SKM-1 (cell line): ENCODE results near the gene PUS10.
"Not testable (repeated sequence)": the region's sequence is repeated elsewhere in the genome, so short reads cannot be mapped to it uniquely, and the experiment has no call there.

Experiments used
- DNase-seq: peaks from one replicate; lab custom pipeline; 2025; ENCODE audit not compliant: unreplicated experiment; lab: John Stamatoyannopoulos, UW

Gene PUS10, protein sequence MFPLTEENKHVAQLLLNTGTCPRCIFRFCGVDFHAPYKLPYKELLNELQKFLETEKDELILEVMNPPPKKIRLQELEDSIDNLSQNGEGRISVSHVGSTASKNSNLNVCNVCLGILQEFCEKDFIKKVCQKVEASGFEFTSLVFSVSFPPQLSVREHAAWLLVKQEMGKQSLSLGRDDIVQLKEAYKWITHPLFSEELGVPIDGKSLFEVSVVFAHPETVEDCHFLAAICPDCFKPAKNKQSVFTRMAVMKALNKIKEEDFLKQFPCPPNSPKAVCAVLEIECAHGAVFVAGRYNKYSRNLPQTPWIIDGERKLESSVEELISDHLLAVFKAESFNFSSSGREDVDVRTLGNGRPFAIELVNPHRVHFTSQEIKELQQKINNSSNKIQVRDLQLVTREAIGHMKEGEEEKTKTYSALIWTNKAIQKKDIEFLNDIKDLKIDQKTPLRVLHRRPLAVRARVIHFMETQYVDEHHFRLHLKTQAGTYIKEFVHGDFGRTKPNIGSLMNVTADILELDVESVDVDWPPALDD

DNA sequence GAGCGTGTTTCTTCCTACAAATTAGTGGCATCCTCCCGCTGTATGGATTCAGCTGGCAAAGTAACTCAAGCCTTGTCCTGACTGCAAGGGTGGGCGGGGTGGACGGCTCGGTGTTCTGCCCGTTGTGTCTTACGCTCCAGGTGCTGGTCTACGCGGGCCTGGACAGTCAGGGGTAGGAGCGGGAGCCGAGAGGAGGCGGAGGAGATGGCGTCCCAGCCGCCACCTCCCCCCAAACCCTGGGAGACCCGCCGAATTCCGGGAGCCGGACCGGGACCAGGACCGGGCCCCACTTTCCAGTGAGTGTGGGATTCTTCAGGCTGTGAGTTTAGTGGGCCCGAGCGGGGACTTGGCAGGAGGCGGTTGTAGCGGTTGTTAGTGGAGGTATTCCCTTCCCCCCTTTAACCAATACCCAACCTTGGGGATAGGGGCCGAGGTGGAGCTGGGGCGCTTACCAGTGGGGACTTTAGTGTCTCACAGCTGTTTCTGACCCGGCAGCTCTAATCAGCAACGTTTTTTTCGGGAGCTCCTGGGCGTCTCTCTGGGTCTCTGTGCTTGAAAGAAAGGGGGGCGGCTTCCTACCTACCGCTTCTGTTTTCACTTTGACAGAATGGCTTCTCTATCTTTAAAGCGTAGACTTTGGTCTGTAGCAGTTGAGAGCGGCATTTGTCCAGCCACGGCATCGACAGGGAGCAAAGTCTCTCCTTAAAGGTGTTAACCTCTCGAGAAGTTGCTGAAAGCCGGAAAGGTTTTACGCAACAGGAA lies at the start of gene PUS10, which contains the start of gene PEX13:
PUS10 (minus strand) TSS at position 700 of the 762 bp plus-strand sequence. CDS start 6,365 bp downstream, outside the sequence.
PEX13 (plus strand) TSS at position 165 of the 762 bp plus-strand sequence; CDS start at position 205, 40 bp downstream.
- DNase-seq = peak; percentile 29

DNA sequence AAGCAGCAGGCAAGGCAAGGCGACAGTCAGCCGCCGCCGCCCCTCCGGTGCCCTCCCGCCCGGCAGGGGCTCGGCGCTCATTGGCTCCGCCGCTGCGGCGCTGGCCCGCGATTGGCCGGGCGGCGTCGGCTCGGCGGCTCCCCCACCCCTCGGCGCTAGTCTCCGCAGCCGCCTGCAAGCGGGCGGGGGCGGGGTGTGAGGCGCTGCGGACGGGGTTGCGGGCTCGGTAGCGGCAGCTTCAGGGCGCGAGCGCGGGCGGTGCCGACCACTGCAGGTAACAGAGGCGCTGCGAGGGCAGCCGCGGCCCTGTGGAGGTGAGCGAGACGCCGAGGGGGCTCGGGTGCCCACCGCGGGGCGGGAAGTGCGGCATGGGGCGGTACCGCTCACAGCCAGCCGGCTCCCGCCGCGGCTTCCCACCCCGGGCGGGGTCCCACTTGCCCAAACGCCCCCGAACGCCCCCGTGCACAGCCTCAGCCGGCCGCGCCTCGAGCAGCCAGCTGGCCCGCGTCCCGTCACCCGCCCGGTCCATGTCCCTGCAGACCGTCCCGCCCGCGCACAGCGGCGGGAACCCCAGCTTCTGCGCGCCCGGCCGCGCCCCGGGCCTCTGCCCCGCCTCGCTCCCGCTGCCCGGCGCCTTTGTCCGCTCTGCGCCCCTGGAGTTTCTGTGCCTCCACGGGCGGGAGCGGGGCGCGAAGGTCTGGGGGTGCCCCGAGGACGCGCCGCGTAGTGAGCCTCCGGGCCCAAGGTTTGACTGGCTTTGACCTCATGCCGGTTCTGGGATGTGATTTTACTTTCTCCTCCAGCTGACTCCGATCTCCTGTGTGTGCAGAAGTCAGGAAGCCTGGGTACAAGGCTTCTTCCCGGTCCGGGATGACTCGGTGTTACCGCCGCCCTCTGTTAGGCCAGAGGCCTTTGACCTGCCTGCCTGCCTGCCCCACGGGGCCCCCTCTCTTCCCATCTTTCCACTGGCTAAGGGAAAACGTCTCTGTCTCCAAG lies 48.0 kb upstream of the PUS10 start, which contains the start of gene SANBR:
SANBR (plus strand) TSS at position 158 of the 996 bp plus-strand sequence. CDS start 4,480 bp downstream, outside the sequence.
- peak; percentile 48 for DNase-seq

DNA sequence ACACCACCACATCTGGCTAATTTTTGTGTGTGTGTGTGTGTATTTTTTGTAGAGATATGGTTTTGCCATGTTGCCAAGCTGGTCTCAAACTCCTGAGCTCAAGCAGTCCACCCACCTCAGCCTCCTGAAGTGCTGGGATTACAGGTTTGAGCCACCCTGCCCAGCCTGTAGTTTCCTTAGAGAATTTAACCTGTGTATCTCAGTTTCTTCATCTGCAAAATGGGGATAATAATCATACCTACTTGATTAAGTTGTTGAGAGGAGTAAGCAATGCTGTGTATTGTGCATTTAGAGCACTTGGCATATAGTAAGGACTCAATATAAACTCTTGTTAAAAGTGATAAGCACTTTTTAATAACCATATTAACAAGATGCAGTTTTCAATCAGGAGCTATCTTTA lies 41.3 kb upstream of the PUS10 start:
- DNase-seq = no peak

DNA sequence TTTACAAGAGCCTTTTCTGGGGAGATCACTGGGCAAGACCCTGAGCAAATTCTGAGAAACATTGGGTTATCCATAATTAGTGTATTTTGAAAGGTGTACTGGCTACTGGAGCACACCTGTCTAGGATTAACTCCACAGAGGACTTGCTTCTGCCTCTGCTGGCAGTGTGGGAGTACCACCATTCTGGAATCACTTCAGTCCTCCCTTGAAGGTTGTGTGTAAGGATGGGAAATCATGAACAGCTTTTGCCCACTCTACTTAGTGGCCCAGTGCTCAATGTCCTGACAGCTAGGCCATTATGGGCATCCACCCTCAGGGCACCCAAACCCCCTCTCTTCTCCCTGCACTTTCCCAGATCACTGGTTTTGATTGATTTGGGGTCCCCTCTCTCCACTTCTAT lies 39.5 kb upstream of the PUS10 start:
- no peak for DNase-seq

DNA sequence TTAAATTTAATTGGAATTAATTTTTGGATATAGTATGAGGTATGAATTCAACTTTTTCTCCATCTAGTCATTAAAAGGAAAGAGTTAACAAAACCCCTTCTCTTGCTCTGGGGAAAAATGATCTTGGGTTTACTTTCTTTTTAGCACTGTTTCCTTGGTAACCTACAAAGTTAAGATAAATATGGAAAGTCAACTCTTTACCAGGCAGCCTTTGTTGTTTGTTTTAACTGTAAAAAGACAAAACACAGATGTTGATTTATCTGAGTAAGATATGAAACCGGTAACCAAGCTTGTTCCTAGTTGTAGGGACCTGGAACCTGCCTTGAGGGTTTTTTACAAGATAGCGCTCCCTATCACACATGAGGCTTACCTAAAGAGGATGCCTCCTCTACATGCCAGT lies 37.5 kb upstream of the PUS10 start:
- DNase-seq = no peak

DNA sequence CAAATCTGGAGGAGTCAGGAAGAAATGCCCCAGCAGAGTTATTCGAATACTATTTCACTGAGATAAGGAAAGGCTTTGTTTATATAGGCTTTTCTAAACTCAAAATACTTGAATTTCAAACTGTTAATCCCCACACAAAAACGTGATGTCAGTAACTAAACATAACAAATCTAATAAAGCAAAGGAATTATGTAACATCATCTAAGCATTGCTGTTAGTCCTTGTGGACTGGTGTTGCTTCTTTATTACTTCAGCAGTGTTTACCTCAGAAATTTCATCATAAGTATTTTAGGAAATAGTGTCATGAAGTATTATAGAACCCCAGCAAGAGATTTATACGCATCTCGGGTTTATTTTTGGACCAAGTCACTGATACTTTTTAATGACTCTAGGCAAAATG lies 27.9 kb upstream of the PUS10 start:
- DNase-seq = no peak

DNA sequence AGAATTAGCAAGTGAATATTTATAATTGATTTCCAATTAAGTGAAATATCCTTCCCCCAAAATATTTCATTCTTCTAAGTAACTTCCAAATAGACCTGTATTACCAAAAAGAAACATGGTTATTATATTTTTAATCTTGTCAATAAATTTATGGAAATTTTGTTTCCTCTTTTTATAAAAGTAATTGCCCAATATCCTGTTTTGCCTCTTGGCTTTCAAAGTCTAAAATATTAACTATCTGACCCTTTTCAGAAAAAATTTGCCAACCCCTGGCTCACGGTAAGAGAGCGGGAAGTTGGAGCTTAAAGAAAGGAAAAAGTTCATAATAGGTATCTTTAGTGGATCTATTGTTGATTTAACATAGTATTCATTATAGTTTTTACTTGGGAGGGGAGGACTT lies 27.2 kb upstream of the PUS10 start:
- DNase-seq = no peak

DNA sequence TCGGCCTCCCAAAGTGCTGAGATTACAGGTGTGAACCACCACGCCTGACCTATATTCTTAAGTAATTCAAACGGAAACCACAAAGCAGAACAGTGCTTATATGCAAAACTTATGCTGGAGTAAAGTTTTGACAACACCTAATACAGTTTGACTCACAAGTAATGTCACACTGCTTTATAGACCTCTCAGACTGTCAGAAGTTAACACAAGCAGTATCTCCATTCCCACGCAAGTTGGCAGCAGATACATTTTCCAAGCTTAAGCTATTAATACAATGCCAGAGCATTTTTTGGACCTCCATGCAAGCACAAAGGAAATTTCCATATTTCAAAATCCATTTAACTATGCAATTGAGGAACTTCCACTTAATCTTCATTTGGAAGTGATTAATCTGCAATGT lies 26.6 kb upstream of the PUS10 start:
- DNase-seq = no peak

DNA sequence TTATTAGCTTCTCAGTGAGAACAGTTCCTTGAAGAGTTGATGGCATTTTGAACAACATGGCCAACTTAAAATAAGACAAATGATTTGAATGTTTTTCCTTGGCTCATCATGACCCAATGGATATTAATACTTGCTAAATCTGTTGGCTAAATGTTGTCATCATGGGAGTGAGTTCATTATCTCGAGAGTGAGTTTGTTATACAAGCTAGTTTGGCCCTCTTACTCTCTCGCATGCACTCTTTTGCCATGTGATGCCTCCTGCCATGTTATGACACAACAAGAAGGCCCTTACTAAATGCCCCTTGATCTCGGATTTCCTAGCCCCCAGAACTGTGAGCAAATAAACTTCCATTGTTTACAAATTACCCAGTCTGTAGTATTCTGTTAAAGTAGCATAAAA lies 24.8 kb upstream of the PUS10 start:
- DNase-seq = no peak

DNA sequence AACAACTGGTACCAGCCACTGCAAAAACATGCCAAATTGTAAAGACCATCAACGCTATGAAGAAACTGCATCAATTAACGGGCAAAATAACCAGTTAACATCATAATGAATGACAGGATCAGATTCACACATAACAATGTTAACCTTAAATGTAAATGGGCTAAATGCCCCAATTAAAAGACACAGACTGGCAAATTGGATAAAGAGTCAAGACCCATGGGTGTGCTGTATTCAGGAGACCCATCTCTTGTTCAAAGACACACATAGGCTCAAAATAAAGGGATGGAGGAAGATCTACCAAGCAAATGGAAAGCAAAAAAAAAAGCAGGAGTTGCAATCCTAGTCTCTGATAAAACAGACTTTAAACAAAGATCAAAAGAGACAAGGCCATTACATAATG lies 18.6 kb upstream of the PUS10 start:
- not testable (repeated sequence) for DNase-seq

DNA sequence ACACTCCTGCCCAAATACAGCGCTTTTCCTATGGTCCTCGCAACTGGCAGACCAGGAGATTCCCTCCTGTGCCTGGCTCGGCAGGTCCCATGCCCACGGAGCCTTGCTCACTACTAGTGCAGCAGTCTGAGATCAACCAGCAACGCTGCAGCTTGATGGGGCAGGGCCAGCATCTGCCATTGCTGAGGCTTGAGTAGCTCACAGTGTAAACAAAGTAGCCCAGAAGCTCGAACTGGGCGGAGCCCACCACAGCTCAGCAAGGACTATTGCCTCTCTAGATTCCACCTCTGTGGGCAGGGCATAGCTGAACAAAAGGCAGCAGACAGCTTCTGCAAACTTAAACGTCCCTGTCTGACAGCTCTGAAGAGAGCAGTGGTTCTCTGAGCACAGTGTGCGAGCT lies 16.5 kb upstream of the PUS10 start:
- DNase-seq = not testable (repeated sequence)

DNA sequence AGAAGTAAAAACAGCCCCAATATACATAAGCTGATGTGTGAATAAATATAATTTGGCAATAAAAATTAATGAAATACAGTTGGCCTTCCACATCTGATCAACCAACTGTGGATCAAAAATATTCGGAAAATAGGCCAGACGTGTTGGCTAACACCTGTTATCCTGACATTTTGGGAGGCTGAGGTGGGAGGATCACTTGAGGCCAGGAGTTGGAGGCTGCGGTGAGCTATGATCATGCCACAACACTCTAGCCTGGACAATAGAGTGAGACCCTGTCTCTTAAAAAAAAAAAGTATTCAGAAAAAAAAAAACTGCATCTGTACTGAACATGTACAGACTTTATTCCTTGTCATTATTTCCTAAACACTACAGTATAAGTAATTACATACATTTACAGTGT lies 11.5 kb upstream of the PUS10 start:
- no peak for DNase-seq

DNA sequence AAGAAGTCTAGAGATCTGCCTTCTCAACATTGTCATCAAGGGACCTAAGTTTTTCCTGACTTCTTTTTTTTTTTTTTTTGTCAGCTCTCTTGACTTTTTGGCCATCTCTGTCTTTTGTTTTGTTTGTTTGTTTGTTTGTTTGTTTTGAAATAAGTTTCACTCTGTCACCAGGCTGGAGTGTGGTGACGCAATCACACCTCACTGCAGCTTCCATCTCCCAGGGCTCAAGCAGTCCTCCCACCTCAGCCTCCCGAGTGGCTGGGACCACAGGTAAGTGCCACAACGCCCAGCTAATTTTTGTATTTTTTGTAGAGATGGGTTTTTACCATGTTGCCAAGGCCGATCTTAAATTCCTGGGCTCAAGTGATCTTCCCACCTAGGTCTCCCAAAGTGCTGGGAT lies 5.6 kb upstream of the PUS10 start:
- DNase-seq = no peak

DNA sequence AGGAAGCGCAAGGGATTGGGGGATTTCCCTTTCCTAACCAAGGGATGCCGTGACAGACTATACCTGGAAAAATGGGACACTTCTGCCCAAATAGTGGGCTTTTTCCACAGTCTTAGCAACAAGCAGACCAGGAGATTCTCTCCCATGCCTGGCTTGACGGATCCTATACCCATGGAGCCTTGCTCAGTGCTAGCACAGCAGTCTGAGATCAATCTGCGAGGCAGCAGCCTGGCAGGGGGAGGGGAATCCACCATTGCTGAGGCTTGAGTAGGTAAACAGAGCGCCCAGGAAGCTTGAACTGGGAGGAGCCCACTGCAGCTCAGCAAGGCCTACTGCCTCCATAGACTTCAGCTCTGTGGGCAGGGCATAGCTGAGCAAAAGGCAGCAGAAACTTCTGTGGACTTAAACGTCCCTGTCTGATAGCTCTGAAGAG lies 3.2 kb upstream of the PUS10 start:
- no peak for DNase-seq

DNA sequence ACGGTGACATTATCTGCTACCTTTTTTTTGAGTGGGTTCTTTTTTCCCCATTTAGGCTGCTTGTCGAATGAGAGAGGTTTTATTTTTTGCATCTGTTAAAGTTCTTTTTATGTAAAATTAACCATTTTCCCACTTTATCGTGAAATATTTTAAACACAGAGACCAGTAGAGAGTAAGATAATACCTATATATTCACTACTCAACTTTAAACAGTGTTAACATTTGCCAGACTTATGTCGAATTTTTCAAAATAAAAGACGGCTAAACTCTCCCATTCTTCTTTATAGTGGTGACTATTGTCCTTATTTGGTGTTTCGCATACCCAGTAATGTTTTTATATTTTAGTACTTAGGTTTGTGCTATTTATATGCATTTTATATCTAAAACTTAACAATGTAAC lies 743 bp upstream of the PUS10 start:
- no peak for DNase-seq

DNA sequence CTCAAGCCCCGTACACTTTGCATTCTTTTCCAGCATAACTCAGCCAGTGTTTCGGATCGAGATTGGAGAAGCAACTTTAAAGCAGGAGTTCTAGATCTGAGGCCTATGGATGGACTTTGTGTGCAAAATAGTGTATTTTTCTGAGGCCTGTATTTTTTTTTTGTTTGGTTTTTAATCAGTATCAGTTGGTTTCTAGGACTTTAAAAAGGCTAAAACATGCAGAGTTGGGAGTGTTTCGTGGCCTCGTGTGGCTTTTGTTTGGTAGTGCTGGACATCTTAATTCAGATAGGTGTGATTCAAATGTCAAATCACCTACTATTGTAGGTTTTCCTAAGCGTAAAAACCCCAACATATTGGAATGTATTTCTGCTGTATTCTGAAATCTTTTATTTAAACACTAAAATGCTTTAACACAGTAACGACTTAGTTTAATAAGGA lies 282 bp upstream of the PUS10 start:
- no peak for DNase-seq

DNA sequence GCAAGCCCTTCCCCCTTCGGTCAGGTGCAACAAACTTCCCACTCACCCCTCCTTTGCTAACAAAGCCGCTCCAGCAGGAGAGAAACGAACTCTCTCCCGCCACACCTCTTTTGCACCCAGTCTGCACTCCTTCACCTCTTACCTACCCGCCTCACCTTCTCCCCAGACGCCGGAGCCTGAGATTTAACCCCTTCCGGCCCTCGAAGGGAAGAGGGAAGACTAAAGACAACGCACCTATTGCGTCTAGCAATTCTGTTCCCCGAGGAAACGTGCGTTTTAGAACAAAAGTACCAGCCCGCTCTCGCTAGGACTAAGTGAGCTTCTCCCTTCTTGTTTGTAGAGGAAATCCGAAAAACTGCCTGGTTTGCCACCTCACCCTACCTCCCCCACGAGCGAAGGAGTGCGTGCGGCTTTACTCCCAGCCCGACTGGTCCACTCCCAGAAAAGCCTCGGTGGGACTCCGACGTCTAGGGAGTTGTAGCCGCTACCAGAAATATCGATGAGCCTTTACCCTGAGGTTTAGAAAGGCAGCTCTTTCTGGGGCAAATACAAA lies 976 bp downstream of the PUS10 start:
- DNase-seq = peak; percentile 44

DNA sequence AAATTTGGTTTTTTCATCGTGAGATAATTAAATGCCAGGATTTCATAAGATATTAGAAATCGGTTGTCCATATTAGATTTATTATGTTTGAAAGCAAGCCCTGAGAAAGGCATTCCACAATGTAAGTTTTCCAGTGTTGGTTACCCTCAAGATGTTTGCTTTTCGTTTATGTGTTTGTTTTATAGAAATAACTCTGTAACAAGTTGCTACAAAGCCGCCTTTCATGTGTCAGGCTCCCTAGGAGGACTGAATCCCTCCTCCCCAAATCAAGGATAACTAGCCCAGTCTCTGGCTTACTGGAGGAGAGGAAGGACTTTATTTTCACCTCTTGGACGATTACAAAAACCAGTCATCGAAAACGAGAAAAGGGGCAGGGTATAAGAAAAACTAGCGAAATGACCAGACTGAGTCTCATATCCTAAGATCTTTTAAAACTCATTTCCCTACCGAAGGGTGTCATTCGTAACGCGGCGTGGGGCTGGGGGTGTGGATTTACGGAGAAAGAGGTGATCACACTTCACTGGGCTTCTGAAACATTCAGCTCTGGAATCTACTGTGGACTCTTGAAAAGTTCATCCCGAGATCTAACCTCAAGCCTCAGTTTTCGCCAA lies 1.6 kb downstream of the PUS10 start:
- no peak for DNase-seq

DNA sequence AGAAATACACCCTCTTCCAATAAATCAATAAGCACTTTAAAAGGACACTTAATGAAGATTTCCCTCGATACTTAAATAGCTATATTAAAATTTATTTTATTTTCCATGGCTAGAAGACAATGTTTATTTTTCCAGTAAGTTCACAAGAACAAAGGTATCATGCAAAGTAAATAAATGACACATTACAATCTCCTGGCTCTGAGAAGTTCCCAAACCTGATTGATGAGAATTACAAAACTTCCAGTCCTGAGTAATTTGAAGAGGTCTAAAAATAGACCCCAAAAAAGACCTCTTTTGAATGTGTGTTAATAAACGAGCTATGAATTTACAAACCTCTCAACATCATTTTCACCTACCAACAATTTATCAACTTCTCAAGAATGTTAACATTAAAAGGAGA lies 2.1 kb downstream of the PUS10 start:
- DNase-seq = no peak

DNA sequence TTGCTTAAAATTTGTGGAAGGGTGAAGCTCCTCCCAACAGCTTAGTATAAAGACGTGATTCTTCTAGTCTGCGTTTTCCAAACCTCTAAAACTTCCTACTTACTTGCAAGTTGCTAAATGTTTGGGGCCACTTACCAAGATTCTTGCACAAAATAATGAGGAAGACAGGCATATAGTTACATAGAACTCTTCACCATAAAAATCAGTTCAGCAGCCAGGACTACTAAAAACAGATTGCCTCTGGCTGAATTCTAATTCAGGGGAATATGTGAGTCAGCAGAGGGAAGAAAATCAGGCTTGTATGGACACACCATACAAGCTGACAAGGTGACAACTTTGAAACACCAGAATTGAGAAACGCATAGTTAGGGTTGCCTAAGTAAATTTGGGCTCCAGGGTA lies 3.3 kb downstream of the PUS10 start:
- no peak for DNase-seq
